Activated CD8-positive, alpha-beta T cell treated with anti-CD3 and anti-CD28 coated beads for 36 hours (primary cell): ENCODE measurements around the gene TRIM14. TPM values are rescaled to one million over a fixed set of nuclear protein-coding genes. Genes with fewer than 3 reads are reported as not detected.

Experiments used
- ATAC-seq: fragments of 200-7000 bp; cut with Tn5 transposase; one replicate; pipeline ENCODE4 v1.10.0; 2021; ENCODE audit warnings: mild to moderate bottlenecking, moderate library complexity
- CTCF ChIA-PET: fragments of 350-600 bp; sonication (Branson Sonifier 250); formaldehyde crosslinking; loops from one replicate; lab custom pipeline; 2021; ENCODE audit warnings: antibody characterized with exemption; lab: Charles Lee
- POLR2A ChIA-PET: fragments of 350-600 bp; sonication (Branson Sonifier 250); formaldehyde crosslinking; loops from one replicate; lab custom pipeline; 2021; ENCODE audit warnings: antibody characterized with exemption; lab: Charles Lee
- DNase-seq: peaks from one replicate; pipeline ENCODE4 v3.0.0-alpha.2; 2020
- H3K27ac Mint-ChIP-seq: one replicate; pipeline ENCODE4 v1.8.0; 2021; ENCODE audit warnings: mild to moderate bottlenecking, mixed read lengths
- H3K27me3 Mint-ChIP-seq: one replicate; pipeline ENCODE4 v1.8.0; 2021; ENCODE audit warnings: mixed read lengths
- H3K36me3 Mint-ChIP-seq: one replicate; pipeline ENCODE4 v1.8.0; 2021; ENCODE audit warnings: low read depth, mixed read lengths
- H3K4me1 Mint-ChIP-seq: one replicate; pipeline ENCODE4 v1.8.0; 2021; ENCODE audit warnings: low read depth, mixed read lengths
- H3K4me3 Mint-ChIP-seq: one replicate; pipeline ENCODE4 v1.8.0; 2021; ENCODE audit warnings: mild to moderate bottlenecking, moderate library complexity, mixed read lengths
- H3K9me3 Mint-ChIP-seq: one replicate; pipeline ENCODE4 v1.8.0; 2021; ENCODE audit warnings: mixed read lengths
- intact Hi-C: fragments of 100-400 bp; cut with micrococcal nuclease; formaldehyde crosslinking; loops from one replicate; pipeline ENCODE4 v1.10.0; 2022
- total RNA-seq, 2 experiments: library from RNA; stranded (reverse); gene quantifications; one replicate each; pipeline ENCODE4 v1.2.3, GENCODE V29; 2021
- TF ChIP-seq, protein P1 (sequence below): fragments of 200-600 bp; IDR thresholded peaks from one replicate; pipeline ENCODE4 v1.8.0; 2022; ENCODE audit warnings: antibody characterized with exemption, mild to moderate bottlenecking

The TRIM14 gene
- total RNA-seq, 2 experiments from 2014 or later: 39.6 to 41.8 TPM

DNA sequence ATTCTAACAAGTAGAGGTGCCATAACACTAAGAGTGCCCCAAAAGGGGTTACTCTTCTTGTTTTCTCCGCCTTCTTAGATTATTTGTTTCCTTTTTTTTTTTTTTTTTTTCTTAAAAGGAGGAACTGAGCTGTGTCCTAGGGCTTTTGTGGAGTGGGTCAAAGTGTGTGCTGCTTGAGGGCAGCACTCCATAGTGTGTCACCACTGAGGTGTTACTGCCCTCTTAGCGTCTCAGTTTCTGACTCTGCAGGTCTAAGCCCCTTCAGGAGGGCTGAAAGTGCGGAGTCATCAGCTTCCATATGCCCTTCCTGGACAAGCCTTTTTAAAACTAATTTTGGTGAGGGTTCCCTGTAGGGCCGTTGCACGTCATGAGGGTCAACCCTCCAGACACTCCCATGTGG lies 75.1 kb downstream of the TRIM14 start:
- Mint-ChIP-seq H3K36me3 (peaks cover 29% of the 10 kb centered on the region), H3K27me3 (no peaks in the 10 kb centered on the region), H3K9me3 (peaks cover 4% of the 10 kb centered on the region), H3K4me1 (peaks cover 27% of the 10 kb centered on the region), H3K27ac (no peak overlapping the region), H3K4me3 (no peak overlapping the region)
- DNase-seq (no peak), ATAC-seq (no peak)
- intact Hi-C loops: no loop called here
- POLR2A ChIA-PET: interaction anchor here (4.1 to 5.9 kb wide), 2 partner anchors 14 to 60 kb away, joined by 28 to 44 read pairs; partner anchors contain the start of genes ANP32B and NANS
- TF ChIP-seq, protein P1, sequence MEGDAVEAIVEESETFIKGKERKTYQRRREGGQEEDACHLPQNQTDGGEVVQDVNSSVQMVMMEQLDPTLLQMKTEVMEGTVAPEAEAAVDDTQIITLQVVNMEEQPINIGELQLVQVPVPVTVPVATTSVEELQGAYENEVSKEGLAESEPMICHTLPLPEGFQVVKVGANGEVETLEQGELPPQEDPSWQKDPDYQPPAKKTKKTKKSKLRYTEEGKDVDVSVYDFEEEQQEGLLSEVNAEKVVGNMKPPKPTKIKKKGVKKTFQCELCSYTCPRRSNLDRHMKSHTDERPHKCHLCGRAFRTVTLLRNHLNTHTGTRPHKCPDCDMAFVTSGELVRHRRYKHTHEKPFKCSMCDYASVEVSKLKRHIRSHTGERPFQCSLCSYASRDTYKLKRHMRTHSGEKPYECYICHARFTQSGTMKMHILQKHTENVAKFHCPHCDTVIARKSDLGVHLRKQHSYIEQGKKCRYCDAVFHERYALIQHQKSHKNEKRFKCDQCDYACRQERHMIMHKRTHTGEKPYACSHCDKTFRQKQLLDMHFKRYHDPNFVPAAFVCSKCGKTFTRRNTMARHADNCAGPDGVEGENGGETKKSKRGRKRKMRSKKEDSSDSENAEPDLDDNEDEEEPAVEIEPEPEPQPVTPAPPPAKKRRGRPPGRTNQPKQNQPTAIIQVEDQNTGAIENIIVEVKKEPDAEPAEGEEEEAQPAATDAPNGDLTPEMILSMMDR: no peak
- CTCF ChIA-PET: interaction anchor here (1.3 to 8.1 kb wide), 3 partner anchors 9 to 121 kb away, joined by 4 to 34 read pairs (median 29); partner anchors contain the start of gene TRMO

DNA sequence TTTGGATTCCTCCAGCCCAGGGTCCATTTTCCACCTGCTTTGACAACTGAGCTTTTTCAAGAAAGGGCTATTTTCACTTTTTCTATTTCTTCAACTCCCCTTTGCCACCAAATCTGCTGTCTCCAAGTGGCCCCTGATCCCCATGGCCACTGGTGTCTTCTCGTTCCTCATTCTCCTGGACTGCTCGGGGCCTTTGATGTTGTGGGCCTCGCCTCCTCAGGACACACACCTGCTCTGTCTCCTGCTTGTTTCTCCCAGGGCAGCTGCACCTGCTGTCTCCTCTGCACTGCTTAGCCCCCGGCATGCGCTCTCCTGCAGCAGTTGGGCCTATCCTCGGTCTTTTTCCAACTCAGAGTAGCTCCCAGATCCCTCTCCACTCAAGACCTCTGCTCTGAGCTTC lies 78.8 kb downstream of the TRIM14 start:
- ATAC-seq: no peak
- intact Hi-C loops: no loop called here
- peaks cover 3% of the 10 kb centered on the region for H3K9me3 Mint-ChIP-seq
- no peaks in the 10 kb centered on the region for H3K27me3 Mint-ChIP-seq
- peaks cover 4% of the 10 kb centered on the region for H3K4me1 Mint-ChIP-seq
- CTCF ChIA-PET: no interaction called here
- peaks cover 3% of the 10 kb centered on the region for H3K36me3 Mint-ChIP-seq
- no peak overlapping the region for H3K27ac Mint-ChIP-seq
- no peak for DNase-seq
- TF ChIP-seq, protein P1: no peak
- POLR2A ChIA-PET: interaction anchor here (0.6 to 0.9 kb wide), 3 partner anchors 17 to 53 kb away, joined by 3 to 4 read pairs (median 3); no protein-coding TSS in a partner anchor
- no peak overlapping the region for H3K4me3 Mint-ChIP-seq

DNA sequence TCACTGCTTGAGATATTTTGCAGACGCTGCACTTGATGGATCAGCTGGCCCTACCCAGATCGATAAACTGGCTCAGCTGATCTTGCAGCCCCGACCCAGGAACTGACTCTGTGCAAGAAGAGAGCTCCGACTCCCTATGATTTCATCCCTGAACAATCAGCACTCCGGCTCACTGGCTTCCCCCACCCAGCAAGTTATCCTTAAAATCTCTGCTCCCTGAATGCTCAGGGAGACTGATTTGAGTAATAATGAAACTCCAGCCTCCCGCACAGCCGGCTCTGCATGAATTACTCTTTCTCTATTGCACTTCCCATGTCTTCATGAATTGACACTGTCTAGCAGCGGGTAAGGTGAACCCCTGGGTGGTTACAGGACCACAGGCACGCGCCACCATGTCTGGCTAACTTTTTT lies 79.4 kb downstream of the TRIM14 start:
- no peak for ATAC-seq
- intact Hi-C loops: no loop called here
- Mint-ChIP-seq H3K4me3 (no peak overlapping the region), H3K36me3 (no peaks in the 10 kb centered on the region), H3K27ac (no peak overlapping the region), H3K27me3 (no peaks in the 10 kb centered on the region), H3K9me3 (no peaks in the 10 kb centered on the region), H3K4me1 (peaks cover 2% of the 10 kb centered on the region)
- CTCF ChIA-PET: interaction anchor here (0.6 to 3.6 kb wide), 2 partner anchors 14 to 117 kb away, joined by 3 to 29 read pairs; partner anchors contain the start of gene TRMO
- TF ChIP-seq, protein P1: no peak
- POLR2A ChIA-PET: interaction anchor here (0.6 to 0.9 kb wide), 3 partner anchors 18 to 80 kb away, joined by 3 to 4 read pairs (median 3); no protein-coding TSS in a partner anchor
- DNase-seq: no peak

DNA sequence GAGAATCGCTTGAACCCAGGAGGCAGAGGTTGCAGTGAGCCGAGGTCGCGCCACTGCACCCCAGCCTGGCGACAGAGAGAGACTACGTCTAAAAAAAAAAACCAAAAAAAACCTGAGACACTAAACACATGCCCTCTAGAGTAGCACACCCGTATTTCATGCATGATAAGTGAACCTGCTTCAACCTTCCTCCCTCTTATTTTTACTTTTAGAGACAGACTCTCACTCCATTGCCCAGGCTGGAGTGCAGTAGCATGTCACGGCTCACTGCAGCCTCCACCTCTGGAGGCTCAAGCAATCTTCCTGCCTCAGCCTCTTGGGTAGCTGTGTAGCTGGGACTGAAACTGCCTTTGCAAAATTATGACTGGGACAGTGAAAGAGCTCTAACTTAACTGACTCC lies 80.1 kb downstream of the TRIM14 start:
- no peaks in the 10 kb centered on the region for H3K36me3 Mint-ChIP-seq
- peaks cover 6% of the 10 kb centered on the region for H3K4me1 Mint-ChIP-seq
- TF ChIP-seq, protein P1: no peak
- DNase-seq: no peak
- intact Hi-C loops: no loop called here
- no peaks in the 10 kb centered on the region for H3K9me3 Mint-ChIP-seq
- no peak for ATAC-seq
- no peak overlapping the region for H3K27ac Mint-ChIP-seq
- H3K4me3 Mint-ChIP-seq: no peak overlapping the region
- ChIA-PET CTCF (interaction anchor here (0.6 to 3.6 kb wide), 3 partner anchors 10 to 116 kb away, joined by 3 to 29 read pairs (median 3); partner anchors contain the start of gene TRMO), POLR2A (interaction anchor here (0.8 kb wide), 1 partner anchor 80 kb away, joined by 3 read pairs; no protein-coding TSS in a partner anchor)
- H3K27me3 Mint-ChIP-seq: no peaks in the 10 kb centered on the region

DNA sequence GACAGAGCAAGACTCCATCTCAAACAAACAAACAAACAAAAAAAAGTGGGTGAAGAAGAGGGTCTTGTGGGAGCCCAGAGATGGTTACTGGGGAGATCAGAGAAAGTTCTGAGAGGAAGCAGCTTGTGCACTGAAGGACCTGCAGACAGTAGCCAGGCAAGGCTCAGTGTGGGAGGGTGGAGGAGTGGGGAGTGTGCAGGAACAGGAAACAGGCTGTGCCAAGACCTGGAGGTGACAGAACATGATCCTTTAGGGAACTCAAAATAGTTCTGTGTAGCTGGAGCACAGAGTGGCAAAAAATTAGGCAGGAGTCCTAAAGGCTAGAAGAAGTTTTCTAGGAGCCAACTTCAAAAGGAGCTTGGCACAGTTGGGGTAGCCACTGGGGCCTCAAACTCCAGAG lies 81.7 kb downstream of the TRIM14 start:
- intact Hi-C loops: no loop called here
- DNase-seq (no peak), ATAC-seq (no peak)
- ChIA-PET POLR2A (interaction anchor here (0.7 to 2.0 kb wide), 4 partner anchors 28 to 115 kb away, joined by 3 to 6 read pairs (median 6); partner anchors contain the start of gene TRMO), CTCF (interaction anchor here (0.8 to 3.6 kb wide), 6 partner anchors 9 to 118 kb away, joined by 3 to 29 read pairs (median 4); partner anchors contain the start of gene TRMO)
- Mint-ChIP-seq H3K27ac (no peak overlapping the region), H3K9me3 (no peaks in the 10 kb centered on the region), H3K4me3 (no peak overlapping the region), H3K27me3 (no peaks in the 10 kb centered on the region), H3K4me1 (peaks cover 12% of the 10 kb centered on the region), H3K36me3 (no peaks in the 10 kb centered on the region)
- TF ChIP-seq, protein P1: no peak
